Ishikawa (cell line): ENCODE data around the gene ARID2.

ENCODE experiments used
- RAD21 ChIP-seq: IDR thresholded peaks from 2 replicates; pipeline ENCODE4 v1.6.1; 2012; ENCODE audit warnings: low read depth
- REST ChIP-seq: IDR thresholded peaks from 2 replicates; pipeline ENCODE4 v1.6.1; 2012; ENCODE audit warnings: low read depth, mild to moderate bottlenecking
- TCF12 ChIP-seq: IDR thresholded peaks from 2 replicates; pipeline ENCODE4 v1.6.1; 2012; ENCODE audit warnings: low read depth
- TF ChIP-seq, protein P1 (sequence below): IDR thresholded peaks from 2 replicates; pipeline ENCODE4 v1.6.1; 2012
- TF ChIP-seq, protein P2 (sequence below): IDR thresholded peaks from 2 replicates; pipeline ENCODE4 v1.6.1; 2012

GRCh38 chr12:45849289-45849688 is 119.8 kb downstream of the ARID2 start:
- TF ChIP-seq, protein P1, sequence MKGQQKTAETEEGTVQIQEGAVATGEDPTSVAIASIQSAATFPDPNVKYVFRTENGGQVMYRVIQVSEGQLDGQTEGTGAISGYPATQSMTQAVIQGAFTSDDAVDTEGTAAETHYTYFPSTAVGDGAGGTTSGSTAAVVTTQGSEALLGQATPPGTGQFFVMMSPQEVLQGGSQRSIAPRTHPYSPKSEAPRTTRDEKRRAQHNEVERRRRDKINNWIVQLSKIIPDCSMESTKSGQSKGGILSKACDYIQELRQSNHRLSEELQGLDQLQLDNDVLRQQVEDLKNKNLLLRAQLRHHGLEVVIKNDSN, result no peak
- no peak for TF ChIP-seq TCF12
- no peak for TF ChIP-seq RAD21
- TF ChIP-seq REST, result no peak
- TF ChIP-seq, protein P2, sequence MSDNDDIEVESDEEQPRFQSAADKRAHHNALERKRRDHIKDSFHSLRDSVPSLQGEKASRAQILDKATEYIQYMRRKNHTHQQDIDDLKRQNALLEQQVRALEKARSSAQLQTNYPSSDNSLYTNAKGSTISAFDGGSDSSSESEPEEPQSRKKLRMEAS, result no peak
